ENCODE measurements around the gene LYL1.
A peak's percentile ranks its signal among the peaks of the same experiment; 100 is the strongest.

LYL1 gene

DNA sequence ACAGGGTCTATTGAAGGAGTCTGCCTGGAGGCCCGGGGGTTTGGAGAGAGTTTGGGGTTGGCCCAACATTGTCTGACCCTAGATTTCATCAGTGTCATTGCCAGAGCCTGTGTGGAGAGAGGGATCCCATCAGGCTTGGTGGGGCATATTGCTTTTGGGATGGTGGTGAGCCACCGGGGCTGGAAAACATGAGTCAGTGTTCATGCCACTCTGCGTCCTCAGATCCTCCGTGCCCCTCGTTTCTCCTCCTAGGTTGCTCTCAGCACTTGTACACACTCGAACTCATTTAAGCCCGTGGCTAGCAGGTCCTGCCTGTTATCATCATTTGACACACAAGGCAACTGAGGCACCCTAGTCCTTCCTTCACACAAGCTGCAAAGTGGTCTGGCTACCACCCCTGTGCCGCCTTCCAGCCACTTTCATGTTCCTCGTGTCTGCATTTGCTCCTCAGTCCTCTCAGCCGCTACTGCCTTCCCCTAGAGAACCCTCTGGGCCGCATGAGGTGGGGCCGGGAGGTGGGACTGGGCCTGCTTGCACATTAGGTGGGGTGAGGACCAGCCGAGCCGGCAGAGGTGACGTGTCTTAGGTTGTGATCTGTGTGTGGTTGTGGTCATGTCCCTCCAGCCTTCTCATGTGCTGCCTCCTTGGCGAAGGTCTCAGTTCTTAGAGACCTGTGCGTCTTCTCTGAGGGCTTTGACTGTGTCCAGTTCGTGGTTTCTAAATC is 19.1 kb upstream of the LYL1 start:
- H3K27ac Mint-ChIP-seq: no peak overlapping the region
- H3K9me3 Mint-ChIP-seq: no peaks in the 10 kb centered on the region
- peaks cover 62% of the 10 kb centered on the region for H3K4me1 Mint-ChIP-seq (ENCODE audit: low read depth)
- no peak overlapping the region for H3K4me3 Mint-ChIP-seq
- intact Hi-C loops (cut with micrococcal nuclease): no loop called here
- H3K27me3 Mint-ChIP-seq: no peaks in the 10 kb centered on the region
- peaks cover 70% of the 10 kb centered on the region for H3K36me3 Mint-ChIP-seq (ENCODE audit: low read depth)

DNA sequence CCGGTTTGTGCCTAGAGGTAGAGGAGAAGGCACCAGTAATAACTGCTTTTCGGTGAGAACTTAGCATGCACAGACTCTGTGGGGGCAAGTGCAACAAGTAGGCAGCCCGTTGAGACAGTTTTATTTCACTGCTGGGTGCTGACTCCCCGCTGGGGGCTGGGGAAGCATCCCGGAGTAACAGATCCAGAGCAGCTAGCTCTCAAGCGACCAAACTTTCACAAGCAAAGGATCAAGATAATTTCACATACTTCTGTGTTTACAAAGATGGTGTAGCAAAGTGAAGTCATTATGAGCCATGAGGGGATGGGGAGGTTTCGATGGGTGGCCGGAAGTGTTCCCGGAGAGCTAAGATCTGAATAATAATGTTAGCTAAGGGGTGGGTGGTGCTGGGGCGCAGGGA is 18.2 kb upstream of the LYL1 start:
- intact Hi-C loops (cut with micrococcal nuclease): no loop called here
- Mint-ChIP-seq H3K36me3 (ENCODE audit: low read depth) (peaks cover 68% of the 10 kb centered on the region), H3K27ac (peak overlapping the region; percentile 7), H3K4me1 (ENCODE audit: low read depth) (peaks cover 68% of the 10 kb centered on the region), H3K9me3 (no peaks in the 10 kb centered on the region), H3K4me3 (no peak overlapping the region), H3K27me3 (no peaks in the 10 kb centered on the region)

DNA sequence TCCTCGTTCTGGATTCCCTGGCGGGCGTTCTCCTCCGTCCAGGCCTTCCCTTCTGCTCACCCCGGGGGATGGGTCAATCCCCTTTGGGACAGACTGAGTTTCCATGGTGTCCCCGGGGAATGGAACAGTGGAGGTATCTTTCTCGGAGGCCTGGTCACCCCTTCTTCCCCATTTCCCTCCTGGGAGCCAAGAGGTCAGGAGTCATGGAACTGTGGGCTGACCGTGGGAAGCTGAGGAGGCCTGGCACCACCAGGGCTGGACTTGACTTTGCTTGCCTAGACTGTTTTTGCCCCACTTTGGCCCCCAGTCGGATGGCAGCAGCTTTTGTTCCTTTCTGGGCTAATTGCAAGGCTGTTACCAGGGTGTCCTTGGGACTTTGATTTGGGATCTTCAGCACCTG is 17.4 kb upstream of the LYL1 start:
- Mint-ChIP-seq H3K4me1 (ENCODE audit: low read depth) (peaks cover 76% of the 10 kb centered on the region), H3K9me3 (no peaks in the 10 kb centered on the region), H3K36me3 (ENCODE audit: low read depth) (peaks cover 60% of the 10 kb centered on the region), H3K27ac (peak overlapping the region; percentile 65), H3K27me3 (no peaks in the 10 kb centered on the region), H3K4me3 (peak overlapping the region; percentile 76)
- intact Hi-C loops (cut with micrococcal nuclease): no loop called here

DNA sequence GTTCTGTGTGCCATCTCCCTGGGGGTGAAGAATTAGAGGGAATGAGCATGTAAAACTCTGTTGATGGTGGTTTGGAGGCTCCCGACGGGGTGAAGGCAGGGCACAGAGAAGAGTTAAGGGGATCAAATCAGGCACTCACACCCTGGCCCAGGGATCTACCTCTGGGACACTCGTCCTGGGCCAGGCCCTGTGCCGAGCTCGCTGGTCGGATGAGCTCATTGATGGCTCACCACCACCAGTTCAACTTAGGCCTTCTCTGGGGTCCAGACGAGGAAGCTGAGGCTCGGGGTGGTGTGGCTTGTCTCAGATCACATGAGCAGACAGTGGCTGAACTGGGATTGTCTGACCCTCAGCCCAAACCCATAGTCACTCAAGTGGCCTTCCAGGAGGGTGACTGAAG is 17.0 kb upstream of the LYL1 start:
- no peaks in the 10 kb centered on the region for H3K9me3 Mint-ChIP-seq
- no peaks in the 10 kb centered on the region for H3K27me3 Mint-ChIP-seq
- peak overlapping the region; percentile 65 for H3K27ac Mint-ChIP-seq
- peaks cover 78% of the 10 kb centered on the region for H3K4me1 Mint-ChIP-seq (ENCODE audit: low read depth)
- H3K36me3 Mint-ChIP-seq (ENCODE audit: low read depth): peaks cover 56% of the 10 kb centered on the region
- intact Hi-C loops (cut with micrococcal nuclease): no loop called here
- peak overlapping the region; percentile 76 for H3K4me3 Mint-ChIP-seq

- Mint-ChIP-seq H3K4me1 (ENCODE audit: low read depth) (peaks cover 75% of the 10 kb centered on the region), H3K27ac (peak overlapping the region; percentile 65), H3K36me3 (ENCODE audit: low read depth) (peaks cover 60% of the 10 kb centered on the region), H3K27me3 (no peaks in the 10 kb centered on the region), H3K9me3 (no peaks in the 10 kb centered on the region), H3K4me3 (peak overlapping the region; percentile 76)
- intact Hi-C loops (cut with micrococcal nuclease): no loop called here
Observed at GRCh38 chr19:13118424-13119193, 16.0 kb upstream of the LYL1 start.

- peak within 1 kb of the TSS; percentile 83 for H3K27ac Mint-ChIP-seq
- H3K27me3 Mint-ChIP-seq: no peaks in the 10 kb centered on the region
- intact Hi-C loops (cut with micrococcal nuclease): loop anchor here (2.0 kb wide), 1 partner anchor 33 kb away; the partner anchor contains the start of genes IER2 and STX10
- peaks cover 68% of the 10 kb centered on the region for H3K4me1 Mint-ChIP-seq (ENCODE audit: low read depth)
- peaks cover 60% of the 10 kb centered on the region for H3K36me3 Mint-ChIP-seq (ENCODE audit: low read depth)
- H3K9me3 Mint-ChIP-seq: no peaks in the 10 kb centered on the region
- H3K4me3 Mint-ChIP-seq: peak within 1 kb of the TSS; percentile 89
Observed at GRCh38 chr19:13117772-13118423, 15.2 kb upstream of the LYL1 start, which contains the start of gene NACC1. Gene NACC1 (plus strand): TSS chr19:13118264. CDS start chr19:13135208, 16,944 bp downstream.

- Mint-ChIP-seq H3K36me3 (ENCODE audit: low read depth) (peaks cover 60% of the 10 kb centered on the region), H3K27me3 (no peaks in the 10 kb centered on the region), H3K9me3 (no peaks in the 10 kb centered on the region), H3K27ac (peak overlapping the region; percentile 83), H3K4me3 (peak overlapping the region; percentile 89), H3K4me1 (ENCODE audit: low read depth) (peaks cover 62% of the 10 kb centered on the region)
- intact Hi-C loops (cut with micrococcal nuclease): loop anchor here (2.0 kb wide), 1 partner anchor 34 kb away; the partner anchor contains the start of genes IER2 and STX10
Observed at GRCh38 chr19:13117176-13117771, 14.6 kb upstream of the LYL1 start.

DNA sequence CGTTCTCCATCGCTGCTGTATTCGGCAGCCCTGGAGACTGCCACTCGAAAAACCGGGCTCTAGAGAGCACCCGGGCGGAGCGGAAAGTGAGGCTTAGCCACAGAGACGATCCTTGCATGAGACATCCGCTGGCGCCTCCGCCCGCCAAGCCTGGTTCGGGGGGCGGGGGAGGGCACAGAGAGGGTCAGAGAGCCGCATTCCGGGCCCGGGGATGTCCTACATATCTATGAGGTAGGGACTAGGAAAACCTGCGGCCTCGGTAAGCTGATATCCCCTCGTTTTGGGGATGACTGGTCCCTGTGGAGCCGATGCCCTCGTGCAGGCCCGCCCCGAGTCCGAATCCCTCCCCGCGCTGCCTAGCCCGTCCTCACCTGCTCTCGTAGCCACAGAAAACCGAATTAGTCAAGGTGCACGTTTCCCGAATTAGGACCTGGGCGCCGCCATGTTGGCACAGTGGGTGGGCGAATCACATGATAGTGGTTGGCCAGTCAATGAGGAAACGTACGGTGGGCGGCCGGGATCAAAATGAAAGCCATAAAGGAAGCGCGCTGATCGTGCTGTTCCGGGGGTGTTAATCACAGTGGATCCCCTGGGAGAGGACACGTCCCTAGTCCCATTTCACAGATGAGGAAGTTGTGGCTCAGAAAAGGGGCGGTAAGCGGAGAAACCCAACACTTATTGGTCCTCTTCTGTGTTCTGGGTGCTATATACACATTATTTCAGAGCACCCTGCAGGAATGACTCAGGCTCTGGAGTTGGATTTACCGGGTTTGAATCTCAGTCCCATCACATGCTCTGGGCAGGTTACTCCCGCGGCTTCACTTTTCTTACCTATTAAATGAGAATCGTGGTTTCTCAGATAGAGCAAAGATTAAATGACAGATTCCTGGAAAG is 13.9 kb upstream of the LYL1 start, which contains the start of gene TRMT1:
Gene TRMT1, minus strand, starts transcription at position 459 of the 894 bp plus-strand sequence. Its CDS starts 341 bp downstream, at position 118.
- peaks cover 60% of the 10 kb centered on the region for H3K36me3 Mint-ChIP-seq (ENCODE audit: low read depth)
- H3K9me3 Mint-ChIP-seq: no peaks in the 10 kb centered on the region
- intact Hi-C loops (cut with micrococcal nuclease): loop anchor here (1.0 to 2.0 kb wide), 2 partner anchors 12 to 34 kb away; partner anchors contain the start of genes IER2 and STX10
- H3K27me3 Mint-ChIP-seq: no peaks in the 10 kb centered on the region
- peak within 1 kb of the TSS; percentile 83 for H3K27ac Mint-ChIP-seq
- H3K4me1 Mint-ChIP-seq (ENCODE audit: low read depth): peaks cover 55% of the 10 kb centered on the region
- H3K4me3 Mint-ChIP-seq: peak within 1 kb of the TSS; percentile 89

DNA sequence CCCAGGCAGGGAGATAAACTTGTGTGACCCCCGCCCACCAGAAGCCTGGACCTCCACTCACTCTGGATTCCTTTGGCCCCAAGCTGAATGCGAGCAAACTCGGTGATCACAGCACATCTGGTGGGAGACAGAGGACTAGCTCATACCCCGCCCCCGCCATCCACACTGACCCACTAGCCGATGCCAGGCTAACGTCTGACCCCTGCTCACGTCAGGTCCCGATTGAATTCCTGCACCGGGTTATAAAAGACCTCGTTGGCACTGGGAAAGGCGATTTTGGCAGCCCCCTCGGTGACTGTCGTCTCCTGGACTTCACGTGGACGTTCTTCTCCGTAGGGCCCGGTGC is 13.3 kb upstream of the LYL1 start:
- H3K4me1 Mint-ChIP-seq (ENCODE audit: low read depth): peaks cover 48% of the 10 kb centered on the region

DNA sequence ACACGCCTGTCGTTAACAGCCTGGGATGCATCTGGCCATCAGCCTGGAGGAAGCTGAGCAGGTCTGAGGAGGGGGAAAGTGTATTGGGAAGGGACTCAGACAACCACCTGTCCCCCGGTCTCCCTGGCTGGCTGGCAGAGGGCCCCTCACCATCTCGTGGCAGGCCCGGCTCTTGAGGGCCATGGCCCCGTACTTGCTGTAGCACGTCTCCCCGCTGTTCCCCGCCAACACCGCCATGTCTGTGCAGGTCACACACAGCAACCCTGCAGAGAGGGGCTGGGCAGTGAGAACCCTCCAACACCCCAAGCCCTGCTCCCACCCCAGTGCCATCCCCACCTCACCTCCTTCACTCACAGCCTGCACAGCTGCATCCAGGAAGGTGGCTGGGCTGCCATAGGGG is 9.9 kb upstream of the LYL1 start:
- intact Hi-C loops (cut with micrococcal nuclease): no loop called here
- Mint-ChIP-seq H3K4me3 (no peak overlapping the region), H3K4me1 (ENCODE audit: low read depth) (peaks cover 23% of the 10 kb centered on the region), H3K36me3 (ENCODE audit: low read depth) (peaks cover 66% of the 10 kb centered on the region), H3K9me3 (no peaks in the 10 kb centered on the region), H3K27me3 (no peaks in the 10 kb centered on the region), H3K27ac (no peak overlapping the region)

More for the DNA sequence above, 13.3 kb upstream of the LYL1 start:
- H3K27ac Mint-ChIP-seq: peak overlapping the region; percentile 83
- peak overlapping the region; percentile 89 for H3K4me3 Mint-ChIP-seq
- H3K27me3 Mint-ChIP-seq: no peaks in the 10 kb centered on the region
- intact Hi-C loops (cut with micrococcal nuclease): loop anchor here (1.0 to 2.0 kb wide), 2 partner anchors 12 to 35 kb away; partner anchors contain the start of genes IER2 and STX10
- H3K36me3 Mint-ChIP-seq (ENCODE audit: low read depth): peaks cover 55% of the 10 kb centered on the region
- H3K9me3 Mint-ChIP-seq: no peaks in the 10 kb centered on the region

DNA sequence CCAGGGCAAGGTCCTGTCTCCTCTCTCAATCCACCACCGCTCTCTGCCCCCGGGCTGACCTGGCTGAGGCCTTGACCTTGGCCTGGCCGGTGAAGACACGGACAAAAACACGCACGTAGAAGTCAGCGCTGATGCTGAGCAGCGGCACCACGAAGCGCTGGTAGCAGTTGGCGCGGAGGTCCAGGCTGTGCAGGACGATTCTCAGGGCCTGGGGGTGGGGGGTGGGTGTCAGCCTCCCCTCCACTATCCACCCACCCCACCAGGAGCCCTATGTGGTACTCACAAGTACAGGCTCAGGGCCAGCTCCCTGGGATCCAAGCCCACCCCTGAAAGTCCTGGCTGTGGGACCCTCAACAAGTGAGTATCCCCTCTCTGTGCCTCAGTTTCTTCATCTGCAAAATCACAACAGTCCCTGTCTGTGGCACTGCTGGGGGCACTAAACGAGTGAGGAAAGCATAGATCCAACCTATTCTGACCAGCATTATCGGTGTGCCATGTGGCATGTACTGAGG is 7.5 kb upstream of the LYL1 start:
- intact Hi-C loops (cut with micrococcal nuclease): no loop called here
- Mint-ChIP-seq H3K27me3 (no peaks in the 10 kb centered on the region), H3K9me3 (no peaks in the 10 kb centered on the region)

GRCh38 chr19:13109361-13110098 is 6.9 kb upstream of the LYL1 start:
- Mint-ChIP-seq H3K27me3 (no peaks in the 10 kb centered on the region), H3K27ac (no peak overlapping the region), H3K4me1 (ENCODE audit: low read depth) (peaks cover 15% of the 10 kb centered on the region), H3K9me3 (no peaks in the 10 kb centered on the region), H3K36me3 (ENCODE audit: low read depth) (peaks cover 69% of the 10 kb centered on the region), H3K4me3 (no peak overlapping the region)
- intact Hi-C loops (cut with micrococcal nuclease): no loop called here

More for the DNA sequence above, 7.5 kb upstream of the LYL1 start:
- H3K4me1 Mint-ChIP-seq (ENCODE audit: low read depth): peaks cover 12% of the 10 kb centered on the region
- H3K27ac Mint-ChIP-seq: no peak overlapping the region
- peaks cover 64% of the 10 kb centered on the region for H3K36me3 Mint-ChIP-seq (ENCODE audit: low read depth)
- no peak overlapping the region for H3K4me3 Mint-ChIP-seq
